Measurements from ENCODE around the gene POLR3GL.
"Not testable (repeated sequence)": the region's sequence is repeated elsewhere in the genome, so short reads cannot be mapped to it uniquely, and the experiment has no call there.

The POLR3GL gene

DNA sequence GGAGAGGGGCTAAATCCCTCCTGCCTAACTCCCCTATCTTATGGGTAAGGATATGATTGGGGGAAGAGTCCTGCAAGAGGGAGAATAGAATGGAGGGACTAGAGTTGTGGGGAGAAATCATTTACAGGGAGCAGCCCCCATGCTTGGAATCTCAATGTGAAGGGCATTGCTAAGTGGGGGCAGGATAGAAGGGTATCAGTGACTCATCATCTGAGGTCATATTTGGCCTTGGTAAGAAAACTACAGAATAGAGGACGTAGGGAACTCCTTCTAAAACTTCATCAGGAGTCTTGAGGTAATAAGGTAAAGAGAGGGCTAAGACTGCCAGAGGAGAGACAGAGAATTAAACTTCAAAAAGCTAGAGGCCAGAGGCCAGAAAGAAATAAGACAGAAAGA is 56.6 kb downstream of the POLR3GL start:
- no peak for DNase-seq (ENCODE audit: low spot score)

DNA sequence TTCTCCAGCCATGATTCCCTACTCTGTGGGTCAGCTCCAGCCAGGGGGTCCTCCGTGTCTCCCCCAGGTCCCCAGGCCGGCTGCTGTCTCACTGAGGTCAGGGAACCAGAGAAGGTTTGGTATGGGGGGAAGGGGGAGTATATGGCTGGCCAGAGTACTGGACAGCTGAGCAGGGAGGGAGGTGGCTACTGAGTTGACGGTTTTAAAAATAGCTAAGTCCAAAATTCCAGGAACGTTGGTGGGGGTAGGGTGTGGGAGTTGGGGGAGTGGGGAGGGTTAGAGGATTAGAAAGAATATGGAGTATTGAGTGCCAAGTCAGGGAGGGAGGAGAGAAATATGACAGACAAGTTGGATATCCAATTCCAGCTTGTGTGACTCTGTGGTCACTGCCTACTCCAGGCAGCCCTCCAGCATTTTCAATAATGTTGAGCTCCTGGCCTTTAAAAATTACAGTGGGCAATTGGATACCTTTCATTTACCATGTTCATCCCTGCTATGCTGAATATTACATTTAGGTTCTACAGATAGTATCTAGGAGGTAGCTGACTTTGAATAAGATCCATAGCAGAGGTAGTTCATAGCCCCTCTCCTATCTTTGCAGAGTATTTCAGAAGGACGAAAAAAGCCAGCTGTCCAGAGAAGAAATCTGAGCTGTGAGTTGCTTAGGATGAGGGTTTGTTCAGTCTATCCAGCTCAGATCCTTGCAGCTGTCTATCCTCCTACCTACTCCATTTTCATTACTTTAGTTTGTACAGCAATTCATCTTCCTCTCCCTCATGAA is 57.3 kb downstream of the POLR3GL start, which contains the start of gene HJV:
HJV (minus strand) TSS at position 114 of the 781 bp plus-strand sequence. CDS start 1,504 bp downstream, outside the sequence.
- DNase-seq (ENCODE audit: low spot score), result no peak

DNA sequence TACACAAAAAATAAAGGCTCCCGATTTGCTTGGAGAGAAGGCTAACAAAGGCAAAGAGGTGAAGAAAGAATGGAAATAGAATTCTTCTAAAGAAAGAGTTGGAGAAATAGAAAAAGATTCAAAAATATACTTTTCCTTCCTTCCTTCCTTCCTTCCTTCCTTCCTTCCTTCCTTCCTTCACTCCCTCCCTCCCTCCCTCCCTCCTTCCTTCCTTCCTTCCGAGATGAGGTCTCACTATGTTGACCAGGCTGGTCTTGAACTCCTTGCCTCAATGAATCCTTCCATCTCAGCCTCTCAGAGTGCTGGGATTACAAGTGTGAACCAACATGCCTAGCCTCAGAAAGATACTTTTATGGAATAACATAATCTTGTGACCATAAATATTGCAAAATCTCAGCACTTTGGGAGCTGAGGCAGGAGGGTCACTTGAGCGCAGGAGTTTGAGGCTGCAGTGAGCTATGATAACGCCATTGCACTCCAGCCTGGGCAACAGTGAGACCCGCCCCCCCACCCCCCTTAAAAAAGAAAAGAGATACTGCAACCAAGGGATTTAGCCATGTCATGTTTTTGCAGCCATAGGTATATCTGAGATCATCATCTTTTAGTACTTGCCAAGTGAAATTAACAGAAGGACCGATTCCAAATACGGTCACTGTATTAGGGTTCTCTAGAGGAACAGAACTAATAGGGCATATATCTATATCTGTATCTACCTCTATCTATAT is 58.1 kb downstream of the POLR3GL start:
- DNase-seq (ENCODE audit: low spot score), result no peak

DNA sequence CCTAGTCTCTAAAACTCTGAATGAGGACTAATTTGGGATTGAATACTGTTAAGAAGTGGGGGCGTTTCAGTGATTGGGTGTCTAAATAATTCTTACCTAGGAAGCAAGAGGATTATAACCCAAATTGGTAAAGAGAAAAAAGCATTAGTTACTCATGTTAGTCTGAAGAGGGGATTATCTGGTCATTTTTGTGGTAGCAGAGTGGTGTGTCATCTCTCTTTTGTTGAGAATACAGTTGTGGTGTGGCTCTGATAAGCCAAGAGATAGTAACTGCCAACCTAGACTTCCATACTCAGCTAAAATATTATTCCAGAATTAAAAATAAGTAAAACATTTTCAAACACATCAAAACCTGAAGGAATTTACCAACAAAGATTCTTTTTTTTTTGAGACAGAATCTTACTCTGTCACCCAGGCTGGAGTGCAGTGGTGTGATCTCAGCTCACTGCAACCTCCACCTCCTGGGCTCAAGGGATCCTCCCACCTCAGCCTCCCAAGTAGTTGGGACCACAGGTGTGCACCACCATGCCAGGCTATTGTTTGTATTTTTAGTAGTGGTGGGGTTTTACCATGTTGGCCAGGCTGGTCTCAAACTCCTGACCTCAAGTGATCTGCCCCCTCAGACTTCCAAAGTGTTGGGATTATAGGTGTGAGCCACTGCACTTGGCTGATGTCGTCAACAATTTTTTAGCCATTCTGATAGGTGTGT is 61.5 kb downstream of the POLR3GL start:
- DNase-seq (ENCODE audit: low spot score), result not testable (repeated sequence)

DNA sequence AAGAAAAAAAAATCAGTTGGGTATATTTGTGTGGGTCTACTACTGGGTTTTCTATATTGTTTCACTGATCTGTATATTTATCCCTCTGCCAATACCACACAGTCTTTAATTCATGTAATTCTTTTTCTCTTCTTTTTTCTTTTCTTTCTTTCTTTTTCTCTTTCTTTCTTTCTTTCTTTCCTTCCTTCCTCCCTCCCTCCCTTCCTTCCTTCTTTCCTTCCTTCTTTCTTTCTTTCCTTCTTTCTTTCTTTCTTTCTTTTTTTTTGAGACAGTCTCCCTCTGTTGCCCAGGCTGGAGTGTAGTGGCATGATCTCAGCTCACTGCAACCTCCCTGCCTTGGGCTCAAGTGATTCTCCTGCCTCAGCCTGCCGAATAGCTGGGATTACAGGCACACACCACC is 62.2 kb downstream of the POLR3GL start:
- not testable (repeated sequence) for DNase-seq (ENCODE audit: low spot score)

All from hepatic stellate cell (primary cell).